ENCODE measurements around the gene MARCHF7. TPM values are rescaled to one million over a fixed set of nuclear protein-coding genes. Genes with fewer than 3 reads are reported as not detected.
A peak's percentile ranks its signal among the peaks of the same experiment; 100 is the strongest.
"Not testable (repeated sequence)": the region's sequence is repeated elsewhere in the genome, so short reads cannot be mapped to it uniquely, and the experiment has no call there.

The MARCHF7 gene
- total RNA-seq, 1 donor from 2014 or later: 71.8 TPM

- ATAC-seq: peak; percentile 31 to 34
- peaks cover 79% of the 10 kb centered on the region for H3K36me3 ChIP-seq
Measured at GRCh38 chr2:159737917-159738296, 25.6 kb downstream of the MARCHF7 start.

GRCh38 chr2:159738509-159739390, 26.4 kb downstream of the MARCHF7 start:
- intact Hi-C loops (cut with DNase I): no loop called here
- no peak for DNase-seq
- TF ChIP-seq CTCF (IDR thresholded peaks at IDR 0.05): no peak
- H3K4me3 ChIP-seq: no peak overlapping the region
- H3K27ac ChIP-seq: no peak overlapping the region
- ATAC-seq: peak; percentile 52 to 60
- no peaks in the 10 kb centered on the region for H3K9me3 ChIP-seq
- no peaks in the 10 kb centered on the region for H3K27me3 ChIP-seq (ENCODE audit: low read depth)
- H3K36me3 ChIP-seq: peaks cover 79% of the 10 kb centered on the region
- peaks cover 11% of the 10 kb centered on the region for H3K4me1 ChIP-seq

More at GRCh38 chr2:159737917-159738296, 25.6 kb downstream of the MARCHF7 start:
- Histone ChIP-seq H3K27me3 (ENCODE audit: low read depth) (no peaks in the 10 kb centered on the region), H3K27ac (no peak overlapping the region), H3K4me3 (no peak overlapping the region), H3K9me3 (no peaks in the 10 kb centered on the region), H3K4me1 (peaks cover 11% of the 10 kb centered on the region)
- TF ChIP-seq CTCF (IDR thresholded peaks at IDR 0.05): no peak
- no peak for DNase-seq
- intact Hi-C loops (cut with DNase I): no loop called here

GRCh38 chr2:159742846-159743245, 30.5 kb downstream of the MARCHF7 start:
- no peaks in the 10 kb centered on the region for H3K27me3 ChIP-seq (ENCODE audit: low read depth)
- H3K9me3 ChIP-seq: no peaks in the 10 kb centered on the region
- peaks cover 69% of the 10 kb centered on the region for H3K36me3 ChIP-seq
- no peak overlapping the region for H3K27ac ChIP-seq
- intact Hi-C loops (cut with DNase I): no loop called here
- no peaks in the 10 kb centered on the region for H3K4me1 ChIP-seq
- H3K4me3 ChIP-seq: no peak overlapping the region
- TF ChIP-seq CTCF (IDR thresholded peaks at IDR 0.05): no peak
- no peak for ATAC-seq
- DNase-seq: no peak

GRCh38 chr2:159744363-159744762, 32.1 kb downstream of the MARCHF7 start:
- H3K36me3 ChIP-seq: peaks cover 69% of the 10 kb centered on the region
- TF ChIP-seq CTCF (IDR thresholded peaks at IDR 0.05): no peak
- no peak overlapping the region for H3K4me3 ChIP-seq
- intact Hi-C loops (cut with DNase I): no loop called here
- H3K27me3 ChIP-seq (ENCODE audit: low read depth): no peaks in the 10 kb centered on the region
- ATAC-seq (peak; percentile 21 to 73), DNase-seq (no peak)
- no peak overlapping the region for H3K27ac ChIP-seq
- H3K4me1 ChIP-seq: no peaks in the 10 kb centered on the region
- H3K9me3 ChIP-seq: no peaks in the 10 kb centered on the region

GRCh38 chr2:159745237-159745636, 32.9 kb downstream of the MARCHF7 start:
- peaks cover 69% of the 10 kb centered on the region for H3K36me3 ChIP-seq
- ATAC-seq; DNase-seq; H3K27ac ChIP-seq; H3K4me3 ChIP-seq; intact Hi-C loops (cut with DNase I); H3K27me3 ChIP-seq (ENCODE audit: low read depth); H3K4me1 ChIP-seq; H3K9me3 ChIP-seq: not testable (repeated sequence)

GRCh38 chr2:159748089-159748488, 35.8 kb downstream of the MARCHF7 start:
- DNase-seq: no peak
- intact Hi-C loops (cut with DNase I): no loop called here
- Histone ChIP-seq H3K9me3 (no peaks in the 10 kb centered on the region), H3K4me3 (no peak overlapping the region), H3K36me3 (peaks cover 89% of the 10 kb centered on the region), H3K27me3 (ENCODE audit: low read depth) (no peaks in the 10 kb centered on the region), H3K4me1 (no peaks in the 10 kb centered on the region), H3K27ac (no peak overlapping the region)
- no peak for TF ChIP-seq CTCF (IDR thresholded peaks at IDR 0.05)
- ATAC-seq: no peak
